Peyer's patch (tissue), 4 donors: Measurements from ENCODE around the gene RTBDN.

Experiments
- POLR2A ChIP-seq, 2 donors: fragments of 450-650 bp; IDR thresholded peaks; one replicate each; pipeline ENCODE4 v1.5.1; 2017; ENCODE audit warnings: antibody characterized with exemption in 2 of 2, mild to moderate bottlenecking in 2 of 2, moderate library complexity in 2 of 2
- TF ChIP-seq, protein P1 (sequence below), 6 experiments: fragments of 450-650 bp in 4 of 6; fragments of 200-600 bp in 2 of 6; sonication (generic) in 1 of 6; IDR thresholded peaks; one replicate each; pipeline ENCODE4 v1.5.1; 2017 to 2019; ENCODE audit warnings: antibody characterized with exemption in 6 of 6, mild to moderate bottlenecking in 3 of 6, moderate library complexity in 1 of 6

DNA sequence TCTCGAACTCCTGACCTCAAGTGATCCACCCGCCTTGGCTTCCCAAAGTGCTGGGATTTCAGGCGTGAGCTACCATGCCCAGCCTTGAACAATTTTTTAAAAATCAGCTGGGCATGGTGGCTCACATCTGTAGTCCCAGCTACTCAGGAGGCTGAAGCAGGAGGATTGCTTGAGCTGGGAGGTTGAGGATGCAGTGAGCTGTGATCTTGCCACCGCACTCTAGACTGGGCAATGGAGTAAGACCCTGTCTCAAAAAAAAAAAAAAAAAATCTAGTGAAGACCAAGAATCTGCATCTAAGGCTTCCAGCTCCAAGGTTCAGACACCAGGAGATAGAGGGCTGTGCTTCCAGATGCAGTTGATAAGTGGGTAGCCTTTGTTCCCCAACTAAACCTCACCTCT lies 29.8 kb upstream of the RTBDN start:
- TF ChIP-seq, protein P1, sequence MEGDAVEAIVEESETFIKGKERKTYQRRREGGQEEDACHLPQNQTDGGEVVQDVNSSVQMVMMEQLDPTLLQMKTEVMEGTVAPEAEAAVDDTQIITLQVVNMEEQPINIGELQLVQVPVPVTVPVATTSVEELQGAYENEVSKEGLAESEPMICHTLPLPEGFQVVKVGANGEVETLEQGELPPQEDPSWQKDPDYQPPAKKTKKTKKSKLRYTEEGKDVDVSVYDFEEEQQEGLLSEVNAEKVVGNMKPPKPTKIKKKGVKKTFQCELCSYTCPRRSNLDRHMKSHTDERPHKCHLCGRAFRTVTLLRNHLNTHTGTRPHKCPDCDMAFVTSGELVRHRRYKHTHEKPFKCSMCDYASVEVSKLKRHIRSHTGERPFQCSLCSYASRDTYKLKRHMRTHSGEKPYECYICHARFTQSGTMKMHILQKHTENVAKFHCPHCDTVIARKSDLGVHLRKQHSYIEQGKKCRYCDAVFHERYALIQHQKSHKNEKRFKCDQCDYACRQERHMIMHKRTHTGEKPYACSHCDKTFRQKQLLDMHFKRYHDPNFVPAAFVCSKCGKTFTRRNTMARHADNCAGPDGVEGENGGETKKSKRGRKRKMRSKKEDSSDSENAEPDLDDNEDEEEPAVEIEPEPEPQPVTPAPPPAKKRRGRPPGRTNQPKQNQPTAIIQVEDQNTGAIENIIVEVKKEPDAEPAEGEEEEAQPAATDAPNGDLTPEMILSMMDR (IDR thresholded peaks at IDR 0.05): no peak
- no peak for TF ChIP-seq POLR2A (IDR thresholded peaks at IDR 0.05)
